Transverse colon (tissue), 4 donors: ENCODE data around the gene DCST1. TPM values are rescaled to one million over a fixed set of nuclear protein-coding genes. Genes with fewer than 3 reads are reported as not detected.

Experiments
- DNase-seq: peaks from one replicate; pipeline ENCODE4 v3.0.0-alpha.2; 2019
- H3K27ac ChIP-seq, 4 donors: fragments of 200-600 bp; sonication (generic); 2 replicates each; pipeline ENCODE4 v1.5.1; 2016 to 2018; ENCODE audit warnings: inconsistent platforms in 4 of 4
- H3K27me3 ChIP-seq: fragments of 200-600 bp; sonication (generic); 2 replicates; pipeline ENCODE4 v1.5.1; 2017; ENCODE audit warnings: inconsistent platforms
- H3K36me3 ChIP-seq, 4 donors: fragments of 200-600 bp; sonication (generic); 2 replicates each; pipeline ENCODE4 v1.5.1; 2017 to 2019; ENCODE audit warnings: inconsistent platforms in 4 of 4
- H3K4me1 ChIP-seq, 4 donors: fragments of 200-600 bp; sonication (generic); 2 replicates each; pipeline ENCODE4 v1.5.1; 2017 to 2020; ENCODE audit warnings: inconsistent platforms in 4 of 4
- H3K4me3 ChIP-seq, 4 donors: fragments of 200-600 bp; sonication (generic); 1 replicate in 1 of 4; 2 replicates in 3 of 4; pipeline versions ENCODE4 v1.5.1 to v1.6.1; 2017 to 2019; ENCODE audit warnings: inconsistent platforms in 4 of 4
- H3K9me3 ChIP-seq, 2 donors: fragments of 200-600 bp; sonication (generic); 2 replicates each; pipeline ENCODE4 v1.5.1; 2017 to 2019; ENCODE audit warnings: inconsistent platforms in 2 of 2
- EP300 ChIP-seq: sonication (generic); formaldehyde crosslinking; IDR thresholded peaks from one replicate; pipeline ENCODE4 v1.6.1; 2017; ENCODE audit warnings: antibody characterized with exemption, low read depth
- POLR2A ChIP-seq: fragments of 450-650 bp; IDR thresholded peaks from one replicate; pipeline ENCODE4 v1.6.1; 2016; ENCODE audit warnings: antibody characterized with exemption, mild to moderate bottlenecking, moderate library complexity
- POLR2AphosphoS5 ChIP-seq, 3 donors: sonication (generic); formaldehyde crosslinking; IDR thresholded peaks; one replicate each; pipeline ENCODE4 v1.6.1; 2016; ENCODE audit warnings: antibody characterized with exemption in 3 of 3
- WGBS, 2 donors: methylation state at CpG; one replicate each; pipeline ENCODE4 v1.1.5; 2018; ENCODE audit warnings: low coverage in 1 of 2; 5-methylcytosine and 5-hydroxymethylcytosine counted together
- in situ Hi-C, 4 donors: fragments of 200-750 bp; cut with MboI; loops; one replicate each; pipeline versions ENCODE4 v1.15.0 to v1.15.1; 2017; ENCODE audit warnings: low sequenced_read_pairs in 3 of 4, low pct_ligation_motif_present in 1 of 4, low pct_unique_long_range_greater_than_20kb in 1 of 4
- intact Hi-C: fragments of 100-400 bp; cut with DNase I; formaldehyde crosslinking; loops from one replicate; pipeline ENCODE4 v1.15.1; 2023; ENCODE audit warnings: low total_unique reads
- total RNA-seq, 4 donors: library from RNA; depleted of rRNA; stranded (reverse); fragments of >200 nt; gene quantifications; one replicate each; pipeline ENCODE4 v1.1.0, GENCODE V29; 2016
- TF ChIP-seq, protein P1 (sequence below), 5 experiments: fragments of 200-600 bp in 3 of 5; fragments of 450-650 bp in 2 of 5; sonication (generic) in 3 of 5; IDR thresholded peaks; 1 replicate in 2 of 5; 2 replicates in 3 of 5; pipeline ENCODE4 v1.5.1; 2016 to 2017; ENCODE audit warnings: antibody characterized with exemption in 5 of 5, inconsistent platforms in 3 of 5, mild to moderate bottlenecking in 2 of 5, moderate library complexity in 1 of 5

DCST1 gene
- total RNA-seq, 4 donors from 2014 or later, result 0.32 to 0.41 TPM; not detected in 2

GRCh38 chr1:155062702-155063411, 29.2 kb downstream of the DCST1 start:
- H3K4me3 ChIP-seq, result peak overlapping the region in 3 of 4 donors; percentile 79 to 85 (median 81)
- peaks cover 0 to 2% (median 0%) of the 10 kb centered on the region in 4 donors for H3K36me3 ChIP-seq
- TF ChIP-seq, protein P1, sequence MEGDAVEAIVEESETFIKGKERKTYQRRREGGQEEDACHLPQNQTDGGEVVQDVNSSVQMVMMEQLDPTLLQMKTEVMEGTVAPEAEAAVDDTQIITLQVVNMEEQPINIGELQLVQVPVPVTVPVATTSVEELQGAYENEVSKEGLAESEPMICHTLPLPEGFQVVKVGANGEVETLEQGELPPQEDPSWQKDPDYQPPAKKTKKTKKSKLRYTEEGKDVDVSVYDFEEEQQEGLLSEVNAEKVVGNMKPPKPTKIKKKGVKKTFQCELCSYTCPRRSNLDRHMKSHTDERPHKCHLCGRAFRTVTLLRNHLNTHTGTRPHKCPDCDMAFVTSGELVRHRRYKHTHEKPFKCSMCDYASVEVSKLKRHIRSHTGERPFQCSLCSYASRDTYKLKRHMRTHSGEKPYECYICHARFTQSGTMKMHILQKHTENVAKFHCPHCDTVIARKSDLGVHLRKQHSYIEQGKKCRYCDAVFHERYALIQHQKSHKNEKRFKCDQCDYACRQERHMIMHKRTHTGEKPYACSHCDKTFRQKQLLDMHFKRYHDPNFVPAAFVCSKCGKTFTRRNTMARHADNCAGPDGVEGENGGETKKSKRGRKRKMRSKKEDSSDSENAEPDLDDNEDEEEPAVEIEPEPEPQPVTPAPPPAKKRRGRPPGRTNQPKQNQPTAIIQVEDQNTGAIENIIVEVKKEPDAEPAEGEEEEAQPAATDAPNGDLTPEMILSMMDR (IDR thresholded peaks at IDR 0.05), result peak; percentile 84 to 96 (median 90)
- TF ChIP-seq EP300, result no peak
- peak; percentile 9 for TF ChIP-seq POLR2A
- TF ChIP-seq POLR2AphosphoS5 (IDR thresholded peaks at IDR 0.05), result no peak
- no peaks in the 10 kb centered on the region for H3K9me3 ChIP-seq
- intact Hi-C loops, result loop anchor here (1.0 to 10.0 kb wide), 2 partner anchors 21 to 508 kb away; partner anchors contain the start of gene UBE2Q1
- WGBS, 2 donors, result 7% methylated on average over 36 of the region's 46 CpGs; no CpG with 5 or more reads in 1 of the 2 donors
- in situ Hi-C loops, result loop anchor here in 3 of 4 donors (25.0 kb wide), 1 partner anchor 101 kb away; the partner anchor contains the start of genes CKS1B (in 3 of the 3), PBXIP1 (in 3 of the 3), PYGO2 (in 3 of the 3) and SHC1 (in 3 of the 3)
- DNase-seq, result peak; percentile 84
- peak overlapping the region; percentile 89 to 93 (median 92) for H3K27ac ChIP-seq
- peaks cover 20 to 38% (median 34%) of the 10 kb centered on the region in 4 donors for H3K4me1 ChIP-seq
- H3K27me3 ChIP-seq, result no peaks in the 10 kb centered on the region

DNA sequence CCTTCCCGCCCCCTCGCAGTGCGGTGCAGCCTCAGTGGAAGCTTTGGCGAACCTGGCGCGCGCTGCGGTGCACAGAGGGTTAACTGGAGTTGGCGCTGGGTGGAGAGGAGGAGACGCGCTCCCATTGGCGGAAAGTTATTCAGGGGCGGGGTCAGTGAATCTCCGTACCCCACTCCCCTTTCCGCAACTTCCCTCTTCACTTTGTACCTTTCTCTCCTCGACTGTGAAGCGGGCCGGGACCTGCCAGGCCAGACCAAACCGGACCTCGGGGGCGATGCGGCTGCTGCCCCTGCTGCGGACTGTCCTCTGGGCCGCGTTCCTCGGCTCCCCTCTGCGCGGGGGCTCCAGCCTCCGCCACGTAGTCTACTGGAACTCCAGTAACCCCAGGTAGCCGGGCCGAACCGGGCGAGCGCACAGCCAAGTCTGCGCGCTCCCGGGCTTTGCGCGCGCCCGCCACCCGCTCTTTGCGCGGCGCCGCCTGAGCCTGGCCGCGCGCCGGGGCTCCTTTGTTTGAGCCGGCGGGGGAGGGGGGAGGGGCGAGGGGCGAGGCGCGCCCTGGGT, 30.0 kb downstream of the DCST1 start, which contains the start of gene EFNA4:
Gene EFNA4, plus strand, starts transcription at position 191 of the 561 bp plus-strand sequence. Its CDS starts 84 bp downstream, at position 275.
- peak; percentile 93 for DNase-seq
- Histone ChIP-seq H3K27ac (peak within 1 kb of the TSS; percentile 89 to 93 (median 92)), H3K9me3 (no peaks in the 10 kb centered on the region), H3K27me3 (no peaks in the 10 kb centered on the region), H3K4me3 (peak within 1 kb of the TSS; percentile 79 to 85 (median 83)), H3K36me3 (no peaks in the 10 kb centered on the region), H3K4me1 (peaks cover 20 to 38% (median 34%) of the 10 kb centered on the region in 4 donors)
- in situ Hi-C loops (loop anchor here in 3 of 4 donors (25.0 kb wide), 1 partner anchor 101 kb away; the partner anchor contains the start of genes CKS1B (in 3 of the 3), PBXIP1 (in 3 of the 3), PYGO2 (in 3 of the 3) and SHC1 (in 3 of the 3)), intact Hi-C loops (loop anchor here (1.0 to 10.0 kb wide), 2 partner anchors 21 to 509 kb away; partner anchors contain the start of gene UBE2Q1)
- WGBS, 2 donors, result 0% methylated on average over 31 of the region's 57 CpGs; no CpG with 5 or more reads in 1 of the 2 donors
- TF ChIP-seq POLR2A, result peak; percentile 90
- TF ChIP-seq, protein P1 (IDR thresholded peaks at IDR 0.05), result no peak
- TF ChIP-seq EP300, result no peak
- TF ChIP-seq POLR2AphosphoS5 (IDR thresholded peaks at IDR 0.05), result peak; percentile 69 to 90 (median 88)

DNA sequence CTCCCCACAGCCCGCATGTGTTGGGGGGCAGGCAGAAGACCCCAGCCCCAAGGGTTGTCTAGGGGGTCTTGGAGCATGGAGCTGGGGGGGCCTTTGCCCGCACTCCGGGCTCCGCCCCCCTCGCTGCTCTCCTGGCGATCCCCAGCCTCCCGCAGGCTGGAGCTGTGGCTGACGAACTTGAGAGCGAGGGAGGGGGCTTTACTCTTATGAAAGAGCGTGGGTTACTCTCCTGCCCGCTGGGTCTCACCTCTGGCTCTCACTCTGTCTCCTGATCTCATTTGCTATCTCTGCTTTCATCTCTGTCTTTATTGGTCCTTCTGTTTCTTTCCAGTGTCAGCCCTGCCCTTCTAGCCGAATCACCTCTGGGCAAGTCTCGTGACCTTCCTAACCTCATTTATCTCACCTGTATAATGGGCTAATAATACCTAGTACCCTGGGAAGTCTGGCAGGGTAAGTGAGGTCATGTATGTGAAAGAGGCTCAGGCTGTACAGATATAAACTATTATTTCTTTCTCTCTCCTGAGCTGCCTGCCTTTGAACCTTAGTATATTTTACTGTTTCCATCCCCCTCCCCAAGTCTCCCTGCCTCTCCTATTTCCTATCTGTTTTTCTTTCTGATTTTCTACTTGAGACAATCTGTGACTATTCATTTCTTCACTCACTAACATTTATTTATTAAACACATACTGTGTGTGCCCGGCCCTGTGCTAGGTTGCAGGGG, 30.6 kb downstream of the DCST1 start:
- in situ Hi-C loops, result loop anchor here in 3 of 4 donors (25.0 kb wide), 1 partner anchor 102 kb away; the partner anchor contains the start of genes CKS1B (in 3 of the 3), PBXIP1 (in 3 of the 3), PYGO2 (in 3 of the 3) and SHC1 (in 3 of the 3)
- no peaks in the 10 kb centered on the region for H3K36me3 ChIP-seq
- DNase-seq, result peak; percentile 42

More for the DNA sequence above, 30.6 kb downstream of the DCST1 start:
- Histone ChIP-seq H3K27ac (peak overlapping the region; percentile 89 to 93 (median 92)), H3K4me3 (peak overlapping the region; percentile 79 to 85 (median 83)), H3K9me3 (no peaks in the 10 kb centered on the region), H3K4me1 (peaks cover 20 to 38% (median 34%) of the 10 kb centered on the region in 4 donors), H3K27me3 (no peaks in the 10 kb centered on the region)
- intact Hi-C loops, result loop anchor here (10.0 kb wide), 1 partner anchor 509 kb away; the partner anchor contains the start of gene UBE2Q1
- 4 to 17% methylated on average over 1 to 13 of the region's 14 CpGs for WGBS, 2 donors
- TF ChIP-seq EP300 (no peak), POLR2A (no peak), POLR2AphosphoS5 (IDR thresholded peaks at IDR 0.05) (no peak)
- TF ChIP-seq, protein P1 (IDR thresholded peaks at IDR 0.05), result no peak
